HG03097 (cell line): Measurements from ENCODE around the gene KXD1.
"Not testable (repeated sequence)": the region's sequence is repeated elsewhere in the genome, so short reads cannot be mapped to it uniquely, and the experiment has no call there.

Experiments used
- ATAC-seq: cut with Tn5 transposase; IDR thresholded peaks from one replicate; pipeline ENCODE4 v1.9.1; 2021; ENCODE audit not compliant: unreplicated experiment, low FRiP score

Gene KXD1

GRCh38 chr19:18599485-18599884 is 41.8 kb downstream of the KXD1 start:
- no peak for ATAC-seq

GRCh38 chr19:18600692-18601397 is 43.2 kb downstream of the KXD1 start:
- not testable (repeated sequence) for ATAC-seq

- no peak for ATAC-seq
Observed at GRCh38 chr19:18601875-18602274, 44.2 kb downstream of the KXD1 start.

- ATAC-seq: no peak
Observed at GRCh38 chr19:18603255-18603957, 45.7 kb downstream of the KXD1 start.

- ATAC-seq: no peak
Observed at GRCh38 chr19:18603958-18604819, 46.5 kb downstream of the KXD1 start.

GRCh38 chr19:18604820-18605159 is 47.1 kb downstream of the KXD1 start:
- no peak for ATAC-seq

GRCh38 chr19:18605196-18605545 is 47.5 kb downstream of the KXD1 start:
- ATAC-seq: no peak

GRCh38 chr19:18605546-18606280 is 48.0 kb downstream of the KXD1 start:
- no peak for ATAC-seq

GRCh38 chr19:18606281-18607225 is 48.9 kb downstream of the KXD1 start, which contains the start of gene CRLF1:
TSS of gene CRLF1 (minus strand) at chr19:18606799. CDS start at chr19:18606656, 143 bp downstream.
- ATAC-seq: no peak

- no peak for ATAC-seq
Observed at GRCh38 chr19:18607226-18608101, 49.8 kb downstream of the KXD1 start.

GRCh38 chr19:18608102-18608804 is 50.6 kb downstream of the KXD1 start:
- no peak for ATAC-seq

- ATAC-seq: no peak
Observed at GRCh38 chr19:18608805-18609716, 51.4 kb downstream of the KXD1 start.

- ATAC-seq: no peak
Observed at GRCh38 chr19:18609717-18610051, 52.0 kb downstream of the KXD1 start.

GRCh38 chr19:18610245-18610555 is 52.5 kb downstream of the KXD1 start:
- ATAC-seq: no peak

GRCh38 chr19:18610556-18611326 is 53.1 kb downstream of the KXD1 start:
- no peak for ATAC-seq

GRCh38 chr19:18611327-18612050 is 53.8 kb downstream of the KXD1 start:
- ATAC-seq: no peak
